IMR-90 (cell line): Measurements from ENCODE around the gene GJB5.

ENCODE experiments used
- CEBPB ChIP-seq: IDR thresholded peaks from 2 replicates; pipeline ENCODE4 v1.6.1; 2012; ENCODE audit warnings: low read depth, low read length, improper control_type of control experiment
- CHD1 ChIP-seq: IDR thresholded peaks from 2 replicates; pipeline ENCODE4 v1.6.1; 2012; ENCODE audit warnings: low read depth, low read length, improper control_type of control experiment
- MAFK ChIP-seq: IDR thresholded peaks from 2 replicates; pipeline ENCODE4 v1.6.1; 2012; ENCODE audit warnings: low read depth, low read length, improper control_type of control experiment
- MAZ ChIP-seq: IDR thresholded peaks from 2 replicates; pipeline ENCODE4 v1.6.1; 2012; ENCODE audit warnings: low read depth, mild to moderate bottlenecking, low read length, improper control_type of control experiment, moderate library complexity, borderline replicate concordance
- MXI1 ChIP-seq: IDR thresholded peaks from 2 replicates; pipeline ENCODE4 v1.6.1; 2012; ENCODE audit warnings: low read depth, mild to moderate bottlenecking, low read length, moderate library complexity, borderline replicate concordance
- NFE2L2 ChIP-seq: fragments of 150-350 bp; IDR thresholded peaks from 2 replicates; pipeline ENCODE4 v1.6.1; 2016; ENCODE audit warnings: low read depth, mild to moderate bottlenecking, low read length
- POLR2A ChIP-seq: IDR thresholded peaks from 2 replicates; pipeline ENCODE4 v1.6.1; 2012; ENCODE audit warnings: mild to moderate bottlenecking, low read depth, low read length
- RAD21 ChIP-seq: IDR thresholded peaks from 2 replicates; pipeline ENCODE4 v1.6.1; 2012; ENCODE audit warnings: low read length, improper control_type of control experiment
- RCOR1 ChIP-seq: IDR thresholded peaks from 2 replicates; pipeline ENCODE4 v1.6.1; 2012; ENCODE audit warnings: mild to moderate bottlenecking, low read length, improper control_type of control experiment; ENCODE audit not compliant: insufficient replicate concordance
- SMC3 ChIP-seq: fragments of 150-350 bp; IDR thresholded peaks from 2 replicates; pipeline ENCODE4 v1.6.1; 2016; ENCODE audit warnings: low read depth, mild to moderate bottlenecking, antibody characterized with exemption, low read length, moderate library complexity
- USF2 ChIP-seq: fragments of 150-350 bp; IDR thresholded peaks from 2 replicates; pipeline ENCODE4 v1.6.1; 2017; ENCODE audit warnings: mild to moderate bottlenecking, antibody characterized with exemption, low read length, low read depth
- TF ChIP-seq, protein P1 (sequence below): conservative IDR thresholded peaks from 2 replicates; pipeline ENCODE4 v1.5.1; 2012; ENCODE audit warnings: mild to moderate bottlenecking, low read depth, low read length, improper control_type of control experiment

GRCh38 chr1:34736692-34737091 lies 18.2 kb upstream of the GJB5 start:
- TF ChIP-seq, protein P1, sequence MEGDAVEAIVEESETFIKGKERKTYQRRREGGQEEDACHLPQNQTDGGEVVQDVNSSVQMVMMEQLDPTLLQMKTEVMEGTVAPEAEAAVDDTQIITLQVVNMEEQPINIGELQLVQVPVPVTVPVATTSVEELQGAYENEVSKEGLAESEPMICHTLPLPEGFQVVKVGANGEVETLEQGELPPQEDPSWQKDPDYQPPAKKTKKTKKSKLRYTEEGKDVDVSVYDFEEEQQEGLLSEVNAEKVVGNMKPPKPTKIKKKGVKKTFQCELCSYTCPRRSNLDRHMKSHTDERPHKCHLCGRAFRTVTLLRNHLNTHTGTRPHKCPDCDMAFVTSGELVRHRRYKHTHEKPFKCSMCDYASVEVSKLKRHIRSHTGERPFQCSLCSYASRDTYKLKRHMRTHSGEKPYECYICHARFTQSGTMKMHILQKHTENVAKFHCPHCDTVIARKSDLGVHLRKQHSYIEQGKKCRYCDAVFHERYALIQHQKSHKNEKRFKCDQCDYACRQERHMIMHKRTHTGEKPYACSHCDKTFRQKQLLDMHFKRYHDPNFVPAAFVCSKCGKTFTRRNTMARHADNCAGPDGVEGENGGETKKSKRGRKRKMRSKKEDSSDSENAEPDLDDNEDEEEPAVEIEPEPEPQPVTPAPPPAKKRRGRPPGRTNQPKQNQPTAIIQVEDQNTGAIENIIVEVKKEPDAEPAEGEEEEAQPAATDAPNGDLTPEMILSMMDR = no peak
- TF ChIP-seq MAZ (no peak), CEBPB (no peak), RCOR1 (no peak), NFE2L2 (no peak), POLR2A (no peak), SMC3 (no peak), RAD21 (no peak), CHD1 (no peak), USF2 (no peak), MXI1 (no peak), MAFK (no peak)
